Immature natural killer cell (primary cell): ENCODE results near the gene TOMT. TPM values are rescaled to one million over a fixed set of nuclear protein-coding genes. Genes with fewer than 3 reads are reported as not detected.

Experiments used
- DNase-seq, 3 donors: peaks; one replicate each; pipeline ENCODE4 v3.0.0; 2022; ENCODE audit warnings: mixed read lengths in 1 of 3
- H3K27ac Mint-ChIP-seq, 6 donors: one replicate each; pipeline ENCODE4 v1.8.0; 2020; ENCODE audit warnings: mixed read lengths in 6 of 6, mild to moderate bottlenecking in 5 of 6, inconsistent platforms in 4 of 6, moderate library complexity in 3 of 6
- H3K27me3 Mint-ChIP-seq, 3 donors: one replicate each; pipeline ENCODE4 v1.8.0; 2020 to 2021; ENCODE audit warnings: low read depth in 3 of 3, mild to moderate bottlenecking in 3 of 3, mixed read lengths in 3 of 3, moderate library complexity in 3 of 3, inconsistent platforms in 1 of 3
- H3K36me3 Mint-ChIP-seq, 3 donors: one replicate each; pipeline ENCODE4 v1.8.0; 2020; ENCODE audit warnings: mixed read lengths in 3 of 3, inconsistent platforms in 2 of 3, mild to moderate bottlenecking in 2 of 3
- H3K4me1 Mint-ChIP-seq, 2 donors: one replicate each; pipeline ENCODE4 v1.8.0; 2020; ENCODE audit warnings: inconsistent platforms in 2 of 2, mild to moderate bottlenecking in 2 of 2, mixed read lengths in 2 of 2, moderate library complexity in 1 of 2
- H3K4me3 Mint-ChIP-seq, 5 donors: one replicate each; pipeline ENCODE4 v1.8.0; 2020; ENCODE audit warnings: mild to moderate bottlenecking in 5 of 5, mixed read lengths in 5 of 5, inconsistent platforms in 3 of 5, moderate library complexity in 3 of 5
- H3K9me3 Mint-ChIP-seq, 6 donors: one replicate each; pipeline ENCODE4 v1.8.0; 2020; ENCODE audit warnings: mild to moderate bottlenecking in 6 of 6, mixed read lengths in 6 of 6, inconsistent platforms in 4 of 6, moderate library complexity in 3 of 6
- polyA plus RNA-seq, 3 donors: library from polyadenylated mRNA; unstranded; fragments of 300-500 nt; fragmentation: Illumina TruSeq; gene quantifications; one replicate each; pipeline ENCODE4 v1.2.3, GENCODE V29; 2021

The TOMT gene, protein sequence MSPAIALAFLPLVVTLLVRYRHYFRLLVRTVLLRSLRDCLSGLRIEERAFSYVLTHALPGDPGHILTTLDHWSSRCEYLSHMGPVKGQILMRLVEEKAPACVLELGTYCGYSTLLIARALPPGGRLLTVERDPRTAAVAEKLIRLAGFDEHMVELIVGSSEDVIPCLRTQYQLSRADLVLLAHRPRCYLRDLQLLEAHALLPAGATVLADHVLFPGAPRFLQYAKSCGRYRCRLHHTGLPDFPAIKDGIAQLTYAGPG
- not detected for polyA plus RNA-seq

DNA sequence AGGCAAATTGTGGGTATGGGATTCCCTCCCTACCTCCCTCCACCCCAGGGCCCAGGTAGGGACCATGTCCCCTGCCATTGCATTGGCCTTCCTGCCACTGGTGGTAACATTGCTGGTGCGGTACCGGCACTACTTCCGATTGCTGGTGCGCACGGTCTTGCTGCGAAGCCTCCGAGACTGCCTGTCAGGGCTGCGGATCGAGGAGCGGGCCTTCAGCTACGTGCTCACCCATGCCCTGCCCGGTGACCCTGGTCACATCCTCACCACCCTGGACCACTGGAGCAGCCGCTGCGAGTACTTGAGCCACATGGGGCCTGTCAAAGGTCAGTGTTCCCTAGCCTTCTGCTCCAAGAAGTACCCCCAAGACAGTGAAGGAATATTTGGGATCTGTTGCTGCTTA lies at the start of gene TOMT:
Gene TOMT, plus strand, starts transcription at position 37 of the 400 bp plus-strand sequence. Its CDS starts 28 bp downstream, at position 65.
- DNase-seq, result no peak
- H3K27me3 Mint-ChIP-seq, result peaks cover 4 to 21% (median 10%) of the 10 kb centered on the region in 3 donors
- H3K4me1 Mint-ChIP-seq, result peaks cover 38 to 39% of the 10 kb centered on the region in 2 donors
- H3K27ac Mint-ChIP-seq, result peak within 1 kb of the TSS in 5 of 6 donors; percentile 23 to 71 (median 66)
- no peaks in the 10 kb centered on the region for H3K9me3 Mint-ChIP-seq
- peaks cover 4 to 10% (median 10%) of the 10 kb centered on the region in 3 donors for H3K36me3 Mint-ChIP-seq
- H3K4me3 Mint-ChIP-seq, result peak within 1 kb of the TSS in 1 of 5 donors; percentile 37

DNA sequence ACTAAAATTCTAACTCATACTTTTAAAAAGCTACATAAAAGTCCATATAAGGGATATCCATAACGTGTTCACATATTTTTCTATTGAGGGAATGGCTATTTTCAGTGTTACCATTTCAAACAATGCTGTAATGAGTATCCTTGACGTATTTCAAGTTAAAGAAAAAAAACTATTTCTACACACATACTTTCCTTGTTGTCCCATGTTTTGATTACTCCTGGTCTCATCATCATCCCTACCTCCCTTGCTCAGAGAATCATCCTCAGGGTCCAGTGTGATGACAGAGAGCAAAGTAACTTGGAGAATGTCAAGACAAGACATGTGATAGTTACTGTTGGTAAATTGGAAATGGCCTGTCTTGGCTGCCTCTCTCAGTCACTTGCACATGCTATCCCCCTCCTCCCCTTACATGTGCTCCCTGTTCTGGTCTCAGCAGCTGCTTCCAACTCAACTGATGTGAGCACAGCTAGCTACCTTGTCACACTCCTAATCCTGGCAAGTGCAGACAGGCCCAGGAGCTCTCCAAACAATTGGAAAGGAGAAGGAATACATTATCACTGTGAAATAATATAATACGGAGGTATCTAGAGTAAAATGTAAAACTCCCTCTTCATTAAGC lies 47.2 kb upstream of the TOMT start:
- Mint-ChIP-seq H3K27ac (peak overlapping the region in 2 of 6 donors; percentile 39 to 46), H3K4me3 (no peak overlapping the region), H3K4me1 (peaks cover 0 to 5% of the 10 kb centered on the region in 2 donors)

DNA sequence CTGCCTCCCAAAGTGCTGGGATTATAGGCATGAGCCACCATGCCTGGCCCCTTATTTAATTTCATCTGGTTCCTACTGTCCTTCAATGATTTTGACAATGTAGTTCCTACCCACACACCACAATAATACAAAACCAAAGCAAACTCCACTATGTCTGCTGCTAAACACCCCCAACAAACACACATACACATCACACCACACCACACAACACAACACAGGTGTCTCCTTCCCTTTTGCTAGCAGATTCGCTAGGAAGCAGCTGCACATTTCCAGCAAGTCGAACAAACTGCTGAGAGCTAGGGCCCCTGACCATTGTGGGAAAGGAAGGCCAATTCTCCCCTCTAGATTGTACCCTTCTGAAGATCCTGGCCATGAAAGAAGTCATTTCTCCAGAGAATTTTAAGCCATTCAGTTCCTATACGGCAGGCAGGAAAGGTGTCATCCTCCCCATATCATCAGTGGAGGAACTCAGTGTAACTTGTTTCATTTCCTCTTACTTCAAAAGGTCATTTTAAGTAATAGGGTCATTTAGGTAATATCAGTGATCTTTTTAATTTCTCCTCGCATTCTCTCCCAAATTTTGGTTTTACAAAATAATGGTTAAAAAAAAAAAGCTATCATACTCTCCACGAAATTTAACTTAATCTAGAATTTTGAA lies 43.9 kb upstream of the TOMT start:
- DNase-seq, result no peak
- H3K27ac Mint-ChIP-seq, result peak overlapping the region in 3 of 6 donors; percentile 4 to 58 (median 32)

More for the DNA sequence above, 47.2 kb upstream of the TOMT start:
- H3K36me3 Mint-ChIP-seq, result peaks cover 4 to 11% (median 9%) of the 10 kb centered on the region in 3 donors
- DNase-seq, result no peak
- H3K9me3 Mint-ChIP-seq, result no peaks in the 10 kb centered on the region
- H3K27me3 Mint-ChIP-seq, result no peaks in the 10 kb centered on the region

DNA sequence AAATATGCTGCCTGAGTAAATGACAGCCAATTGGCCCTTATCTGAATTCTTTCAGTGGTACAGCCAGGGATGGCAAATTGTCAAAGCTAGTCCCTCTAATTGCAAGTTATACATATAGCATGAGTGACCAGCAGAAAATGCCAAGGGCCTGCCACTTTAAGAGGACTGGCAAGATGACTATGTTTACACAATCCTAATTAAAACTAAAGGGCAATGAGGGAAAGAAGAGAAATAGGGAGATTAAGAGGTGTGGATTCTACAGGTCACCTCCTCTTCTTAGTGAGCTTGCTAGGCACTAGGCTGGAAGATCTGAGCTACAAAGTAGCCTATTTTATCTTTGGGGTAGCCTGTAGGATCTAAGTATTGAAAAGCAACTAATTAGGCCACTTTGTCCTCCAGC lies 38.9 kb upstream of the TOMT start:
- Mint-ChIP-seq H3K4me1 (peaks cover 57 to 67% of the 10 kb centered on the region in 2 donors), H3K27me3 (peaks cover 0 to 4% (median 0%) of the 10 kb centered on the region in 3 donors), H3K27ac (peak overlapping the region; percentile 75 to 96 (median 82)), H3K9me3 (no peaks in the 10 kb centered on the region), H3K36me3 (peaks cover 2 to 13% (median 5%) of the 10 kb centered on the region in 3 donors), H3K4me3 (peak overlapping the region in 1 of 5 donors; percentile 80)
- DNase-seq, result no peak

More for the DNA sequence above, 43.9 kb upstream of the TOMT start:
- peaks cover 4 to 15% (median 5%) of the 10 kb centered on the region in 3 donors for H3K36me3 Mint-ChIP-seq
- H3K27me3 Mint-ChIP-seq, result peaks cover 0 to 4% (median 0%) of the 10 kb centered on the region in 3 donors
- H3K4me1 Mint-ChIP-seq, result peaks cover 12 to 17% of the 10 kb centered on the region in 2 donors
- peak overlapping the region in 1 of 5 donors; percentile 1 for H3K4me3 Mint-ChIP-seq
- no peaks in the 10 kb centered on the region for H3K9me3 Mint-ChIP-seq

DNA sequence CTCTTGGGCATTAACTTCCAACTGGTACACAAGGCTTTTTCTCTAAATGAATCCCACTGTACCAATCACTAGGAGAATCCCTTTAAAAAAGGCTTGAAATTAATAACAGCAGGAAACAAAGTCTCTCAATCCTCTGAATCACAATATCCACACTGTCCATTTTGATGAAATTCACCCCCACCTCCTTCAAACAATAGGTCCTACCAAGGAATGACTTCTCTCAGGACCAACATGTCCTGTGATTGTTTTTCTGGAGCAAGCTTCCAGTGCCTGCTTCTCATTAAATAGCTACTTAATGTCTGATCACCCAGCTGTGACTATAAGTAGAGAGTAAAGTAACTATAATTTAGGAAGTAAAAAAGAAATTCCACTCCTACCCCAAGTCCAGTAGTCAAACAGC lies 38.5 kb upstream of the TOMT start:
- Mint-ChIP-seq H3K27me3 (peaks cover 0 to 4% (median 0%) of the 10 kb centered on the region in 3 donors), H3K4me3 (peak overlapping the region in 4 of 5 donors; percentile 5 to 80 (median 32)), H3K4me1 (peaks cover 60 to 71% of the 10 kb centered on the region in 2 donors), H3K36me3 (peaks cover 0 to 12% (median 3%) of the 10 kb centered on the region in 3 donors), H3K9me3 (no peaks in the 10 kb centered on the region), H3K27ac (peak overlapping the region; percentile 36 to 96 (median 85))
- DNase-seq, result no peak

DNA sequence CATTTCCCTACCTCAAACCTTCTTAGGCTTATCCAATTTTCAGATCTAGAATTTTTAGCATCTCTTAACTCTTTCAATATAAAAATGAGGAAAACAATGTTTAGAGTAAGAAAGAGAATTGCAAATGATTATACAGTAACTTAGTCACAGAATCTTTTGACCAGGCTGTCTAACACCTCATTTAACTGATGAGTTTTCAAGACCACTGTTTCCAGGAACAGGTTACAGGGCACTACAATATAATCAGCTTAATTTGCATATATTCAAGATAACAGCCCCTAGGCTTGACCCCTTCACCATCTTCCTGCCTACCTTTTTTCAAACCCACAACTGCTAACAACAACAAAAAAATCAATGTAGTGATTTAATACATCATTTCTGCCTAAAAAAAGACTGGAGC lies 38.0 kb upstream of the TOMT start:
- H3K9me3 Mint-ChIP-seq, result no peaks in the 10 kb centered on the region
- peak overlapping the region; percentile 55 to 96 (median 85) for H3K27ac Mint-ChIP-seq
- no peak for DNase-seq
- H3K36me3 Mint-ChIP-seq, result peaks cover 0 to 12% (median 3%) of the 10 kb centered on the region in 3 donors
- peak overlapping the region; percentile 5 to 87 (median 52) for H3K4me3 Mint-ChIP-seq
- peaks cover 0 to 4% (median 0%) of the 10 kb centered on the region in 3 donors for H3K27me3 Mint-ChIP-seq
- peaks cover 64 to 75% of the 10 kb centered on the region in 2 donors for H3K4me1 Mint-ChIP-seq

DNA sequence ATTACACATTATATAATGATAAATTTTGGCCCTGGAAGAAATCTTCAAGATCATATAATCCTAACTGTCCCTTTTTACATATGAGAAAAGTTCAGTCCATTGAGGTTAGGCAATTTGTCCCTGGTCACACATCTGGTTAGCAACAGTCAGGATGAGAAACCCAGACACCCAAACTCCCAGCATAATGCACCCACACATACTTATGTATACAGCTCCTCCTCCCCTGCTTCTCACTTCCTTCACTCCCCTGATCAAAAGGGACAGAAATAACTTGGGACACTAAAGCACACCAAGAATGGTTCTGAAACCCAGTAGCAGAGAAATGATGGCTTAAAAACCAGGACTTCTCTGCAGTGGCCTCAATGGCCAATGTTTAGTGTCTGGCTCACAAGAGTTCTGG lies 36.5 kb upstream of the TOMT start:
- no peak for DNase-seq
- Mint-ChIP-seq H3K36me3 (peaks cover 0 to 12% (median 3%) of the 10 kb centered on the region in 3 donors), H3K27me3 (peaks cover 0 to 4% (median 0%) of the 10 kb centered on the region in 3 donors), H3K27ac (peak overlapping the region; percentile 80 to 97 (median 96)), H3K4me3 (peak overlapping the region; percentile 78 to 87 (median 80)), H3K4me1 (peaks cover 68 to 81% of the 10 kb centered on the region in 2 donors), H3K9me3 (no peaks in the 10 kb centered on the region)

DNA sequence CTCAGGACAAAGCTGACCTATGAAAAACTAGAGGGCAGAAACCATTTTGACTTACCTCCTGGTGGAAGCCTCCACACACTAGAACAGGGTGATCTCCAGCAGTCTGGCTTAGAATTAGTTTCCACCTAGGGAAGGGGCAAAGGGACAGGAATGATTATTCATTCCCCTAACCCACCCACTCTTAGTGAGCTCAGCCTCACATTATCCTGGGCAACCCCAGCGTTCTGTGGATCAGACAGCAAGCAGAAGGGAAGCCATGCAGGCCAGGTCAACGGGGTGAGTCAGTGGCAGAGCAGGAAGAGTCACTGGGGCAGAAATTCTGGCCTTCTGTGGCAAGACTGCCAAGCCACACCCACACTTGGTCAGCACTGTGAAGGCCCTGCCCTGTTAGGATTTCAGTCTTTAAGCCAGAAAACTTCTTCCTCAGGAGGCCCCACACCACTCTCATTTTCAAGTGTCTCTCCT lies 35.9 kb upstream of the TOMT start:
- peak; percentile 16 to 35 (median 22) for DNase-seq
- H3K36me3 Mint-ChIP-seq, result peaks cover 0 to 12% (median 3%) of the 10 kb centered on the region in 3 donors
- H3K4me1 Mint-ChIP-seq, result peaks cover 68 to 81% of the 10 kb centered on the region in 2 donors
- H3K27me3 Mint-ChIP-seq, result no peaks in the 10 kb centered on the region
- peak overlapping the region; percentile 78 to 87 (median 80) for H3K4me3 Mint-ChIP-seq
- H3K9me3 Mint-ChIP-seq, result no peaks in the 10 kb centered on the region
- H3K27ac Mint-ChIP-seq, result peak overlapping the region; percentile 80 to 97 (median 96)

DNA sequence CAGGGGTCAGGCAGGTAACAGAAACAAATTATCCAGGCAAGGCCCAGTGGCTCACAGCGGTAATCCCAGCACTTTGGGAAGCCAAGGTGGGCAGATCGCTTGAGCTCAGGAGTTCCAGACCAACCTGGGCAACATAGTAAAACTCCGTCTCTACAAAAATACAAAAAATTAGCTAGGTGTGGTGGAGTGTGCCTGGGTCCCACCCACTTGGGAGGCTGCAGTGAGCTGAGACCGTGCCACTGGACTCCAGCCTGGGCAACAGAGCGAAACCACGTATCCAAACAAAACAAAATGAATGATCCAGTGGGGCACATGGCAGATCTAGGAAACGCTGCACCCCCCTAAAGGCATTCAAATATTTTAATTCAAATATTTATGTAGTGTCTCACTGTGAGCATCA lies 35.2 kb upstream of the TOMT start:
- DNase-seq, result no peak
- H3K36me3 Mint-ChIP-seq, result peaks cover 0 to 11% (median 3%) of the 10 kb centered on the region in 3 donors
- no peaks in the 10 kb centered on the region for H3K27me3 Mint-ChIP-seq
- no peaks in the 10 kb centered on the region for H3K9me3 Mint-ChIP-seq
- H3K27ac Mint-ChIP-seq, result peak overlapping the region; percentile 80 to 97 (median 96)
- H3K4me1 Mint-ChIP-seq, result peaks cover 67 to 78% of the 10 kb centered on the region in 2 donors
- peak overlapping the region; percentile 78 to 87 (median 80) for H3K4me3 Mint-ChIP-seq

DNA sequence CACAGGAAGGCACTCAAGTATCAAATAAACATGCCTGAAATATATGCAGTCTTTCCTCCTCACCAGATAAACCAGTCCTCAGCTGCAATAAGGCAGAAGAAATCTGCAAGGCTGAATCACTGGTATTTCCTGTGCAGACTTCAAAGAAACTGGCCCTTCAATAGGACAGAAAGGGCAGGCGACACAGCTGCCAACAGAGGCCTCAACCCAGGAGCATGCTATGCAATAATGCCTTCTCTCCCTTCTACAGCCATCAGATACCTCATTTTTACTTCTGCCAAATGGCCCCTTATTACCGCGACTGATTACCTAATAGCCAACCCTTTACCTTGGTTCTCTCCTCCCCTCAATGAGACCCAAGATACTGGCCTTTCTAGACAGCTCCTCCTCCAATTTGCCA lies 33.4 kb upstream of the TOMT start:
- Mint-ChIP-seq H3K27me3 (no peaks in the 10 kb centered on the region), H3K9me3 (no peaks in the 10 kb centered on the region), H3K4me1 (peaks cover 53 to 59% of the 10 kb centered on the region in 2 donors), H3K36me3 (peaks cover 0 to 3% (median 0%) of the 10 kb centered on the region in 3 donors), H3K27ac (peak overlapping the region; percentile 63 to 96 (median 84)), H3K4me3 (peak overlapping the region in 2 of 5 donors; percentile 21 to 44)
- DNase-seq, result no peak

DNA sequence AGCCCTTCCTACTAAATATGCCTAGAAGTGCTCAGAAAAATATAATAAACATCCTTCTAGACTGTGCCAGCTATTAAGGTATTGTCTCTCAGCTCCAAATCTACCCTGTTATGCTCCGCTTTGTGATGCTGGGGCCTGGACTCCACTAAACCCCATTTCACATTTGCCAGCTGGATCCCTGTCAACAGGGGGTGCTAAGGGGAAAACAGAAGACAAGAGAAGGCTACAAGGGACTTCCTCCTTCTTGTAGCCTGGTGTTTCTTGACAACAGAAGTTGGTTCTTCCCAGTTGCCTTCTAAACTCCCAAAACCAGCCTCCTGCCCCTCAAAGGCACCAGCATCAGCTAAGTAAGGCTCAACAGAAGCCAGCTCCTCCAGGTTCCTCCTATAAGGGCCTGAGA lies 30.6 kb upstream of the TOMT start:
- DNase-seq, result no peak
- Mint-ChIP-seq H3K27ac (peak overlapping the region in 1 of 6 donors; percentile 64), H3K9me3 (no peaks in the 10 kb centered on the region), H3K36me3 (no peaks in the 10 kb centered on the region), H3K27me3 (peaks cover 0 to 11% (median 0%) of the 10 kb centered on the region in 3 donors), H3K4me3 (no peak overlapping the region), H3K4me1 (peaks cover 38 to 49% of the 10 kb centered on the region in 2 donors)

DNA sequence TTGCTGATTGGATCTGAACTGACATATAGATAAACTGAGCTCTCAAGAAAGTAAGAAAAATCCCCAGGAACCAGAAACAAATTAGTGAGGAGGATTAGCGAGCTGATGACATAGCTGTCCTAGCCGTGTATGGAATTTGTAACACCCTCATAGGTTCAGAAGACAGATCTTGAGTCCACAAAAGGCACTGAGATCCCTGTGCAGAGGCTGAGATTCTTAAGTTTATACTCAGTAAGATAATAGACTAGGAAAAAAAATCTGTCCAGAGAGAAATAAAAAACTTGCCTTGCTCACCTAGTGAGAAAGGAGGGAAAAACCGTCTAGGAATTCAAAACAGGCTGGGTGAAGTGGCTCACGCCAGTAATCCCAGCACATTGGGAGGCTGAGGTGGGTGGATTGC lies 30.0 kb upstream of the TOMT start:
- peaks cover 36 to 48% of the 10 kb centered on the region in 2 donors for H3K4me1 Mint-ChIP-seq

DNA sequence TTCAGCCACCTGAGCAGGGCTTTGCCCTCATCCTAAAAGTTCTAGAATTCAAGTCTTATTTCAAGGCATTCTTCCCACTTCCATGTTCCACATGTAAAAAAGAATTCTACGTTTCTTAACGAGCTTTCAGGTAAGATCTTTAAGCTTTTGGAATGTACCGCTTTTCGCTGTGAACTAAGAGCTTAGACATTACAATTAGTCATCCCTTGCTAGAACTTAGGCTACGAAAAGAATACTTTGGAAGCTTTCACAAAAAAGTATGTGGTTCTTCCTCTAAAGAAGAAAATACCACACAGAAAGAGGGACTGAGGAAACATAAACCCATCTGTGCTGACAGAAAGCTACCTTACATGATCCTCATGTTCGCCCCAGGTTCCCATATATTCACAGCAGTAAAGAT lies 27.2 kb upstream of the TOMT start:
- H3K36me3 Mint-ChIP-seq, result no peaks in the 10 kb centered on the region
- peak overlapping the region; percentile 73 to 100 (median 92) for H3K27ac Mint-ChIP-seq
- H3K4me1 Mint-ChIP-seq, result peaks cover 35 to 36% of the 10 kb centered on the region in 2 donors
- H3K4me3 Mint-ChIP-seq, result peak overlapping the region; percentile 33 to 95 (median 92)
- no peaks in the 10 kb centered on the region for H3K9me3 Mint-ChIP-seq
- DNase-seq, result no peak
- H3K27me3 Mint-ChIP-seq, result peaks cover 0 to 14% (median under 1%) of the 10 kb centered on the region in 3 donors

More for the DNA sequence above, 30.0 kb upstream of the TOMT start:
- peaks cover 0 to 13% (median 0%) of the 10 kb centered on the region in 3 donors for H3K27me3 Mint-ChIP-seq
- H3K36me3 Mint-ChIP-seq, result no peaks in the 10 kb centered on the region
- DNase-seq, result no peak
- no peak overlapping the region for H3K4me3 Mint-ChIP-seq
- no peaks in the 10 kb centered on the region for H3K9me3 Mint-ChIP-seq
- peak overlapping the region in 1 of 6 donors; percentile 0 for H3K27ac Mint-ChIP-seq
